Pancreas (tissue), 10 donors: ENCODE results near the gene MSI2. TPM values are rescaled to one million over a fixed set of nuclear protein-coding genes. Genes with fewer than 3 reads are reported as not detected.

Source experiments
- ATAC-seq, 4 donors: fragments of 200-7000 bp; cut with Tn5 transposase; one replicate each; pipeline versions ENCODE4 v1.8.0 to v1.9.1; 2020; ENCODE audit warnings: mild to moderate bottlenecking in 4 of 4, moderate library complexity in 4 of 4
- DNase-seq, 6 donors: peaks; one replicate each; pipeline ENCODE4 v3.0.0-alpha.2; 2020
- FAIRE-seq: peaks from 2 replicates; lab custom pipeline; 2012; peaks lifted over from hg19 to GRCh38; lab: Jason Lieb, UNC
- H3K27ac ChIP-seq, 4 donors: fragments of 200-600 bp; sonication (generic); 1 replicate in 3 of 4; 2 replicates in 1 of 4; pipeline versions ENCODE4 v1.5.0 to v1.8.0; 2020
- H3K27me3 ChIP-seq, 4 donors: fragments of 200-600 bp; one replicate each; pipeline ENCODE4 v1.8.0; 2021
- H3K36me3 ChIP-seq, 3 donors: fragments of 200-600 bp; sonication (generic) in 1 of 3; one replicate each; pipeline versions ENCODE4 v1.5.0 to v1.8.0; 2020 to 2021
- H3K4me1 ChIP-seq, 3 donors: fragments of 200-600 bp; one replicate each; pipeline ENCODE4 v1.8.0; 2021
- H3K4me3 ChIP-seq, 4 donors: fragments of 200-600 bp; sonication (generic) in 2 of 4; one replicate each; pipeline versions ENCODE4 v1.5.0 to v1.8.0; 2020 to 2021
- H3K9me3 ChIP-seq, 4 donors: fragments of 200-600 bp; one replicate each; pipeline ENCODE4 v1.8.0; 2021
- CTCF ChIP-seq, 4 donors: fragments of 200-600 bp; sonication (generic) in 3 of 4; IDR thresholded peaks; one replicate each; pipeline versions ENCODE4 v1.5.0 to v1.8.0; 2021; ENCODE audit warnings: antibody characterized with exemption in 4 of 4
- WGBS, 2 donors: extraction: QIAGEN DNeasy Blood & Tissue Kit; methylation state at CpG; one replicate each; pipeline ENCODE4 v1.1.7; 2013; 5-methylcytosine and 5-hydroxymethylcytosine counted together
- intact Hi-C, 3 donors: fragments of 100-400 bp; cut with DNase I; formaldehyde crosslinking; loops; one replicate each; pipeline versions ENCODE4 v1.11.1 to v1.14.2; 2022
- polyA plus RNA-seq, 2 donors: library from polyadenylated mRNA; stranded (reverse); fragments of 200-250 nt; gene quantifications; one replicate each; pipeline ENCODE4 v1.2.3, GENCODE V29; 2013
- total RNA-seq, 6 donors: library from RNA; stranded (reverse); fragmentation: NEBNext Ultra II Directional in 4 of 6; extraction: Animal tissue kit (Norgen Biotek cat#: 25700) in 4 of 6; gene quantifications; one replicate each; pipeline versions ENCODE4 v1.2.1 to v1.2.4, GENCODE V29; 2021 to 2023
- donor health status: healthy with polysubstance abuse.
- donor health status: DM: no; HTN: no; CAD: no; lungs with moderate emphysema.
- donor health status: DM: no; HTN: no; CAD: no.
- donor health status: control.
- donor health status: control.
- donor health status: Bipolar disorder and iron deficiency.
- donor health status: DM: yes; HTN: yes; CAD: no.
- donor health status: DM: no; HTN: no; CAD: no.
- donor health status: DM: no; HTN: no; CAD: no.
- donor health status: DM: yes; HTN: yes; CAD: no.

The MSI2 gene
- total and polyA plus RNA-seq, 8 donors: 10.4 to 48.9 (median 30.1) TPM

DNA sequence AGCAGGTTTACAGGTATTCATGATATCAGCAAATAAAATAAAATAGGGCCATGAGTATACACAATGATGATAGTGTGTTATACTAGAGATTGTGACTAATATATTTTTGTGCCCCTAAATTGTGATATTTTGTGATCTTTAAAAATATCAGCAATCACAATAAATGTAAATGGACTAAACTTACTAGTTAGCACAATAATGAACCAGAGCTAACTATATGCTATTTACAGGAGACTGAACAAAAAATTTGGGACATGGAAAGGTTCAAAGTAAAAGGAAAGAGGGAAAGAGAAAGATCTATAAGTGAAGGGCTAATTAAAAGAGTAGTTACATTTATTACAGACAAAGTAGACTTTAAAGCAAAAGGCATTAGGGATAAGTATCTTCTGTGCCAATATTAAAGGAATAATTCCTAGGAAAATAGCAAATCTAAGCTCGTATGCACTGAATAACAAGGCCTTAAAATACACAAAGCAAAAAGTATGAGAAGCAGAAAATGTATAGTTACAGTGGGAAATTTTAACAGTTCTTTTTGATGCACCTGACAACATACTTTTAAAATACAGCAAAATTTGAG is 5.0 kb upstream of the MSI2 start:
- Histone ChIP-seq H3K27me3 (no peaks in the 10 kb centered on the region), H3K4me1 (no peaks in the 10 kb centered on the region), H3K36me3 (no peaks in the 10 kb centered on the region), H3K9me3 (no peaks in the 10 kb centered on the region), H3K27ac (no peak overlapping the region), H3K4me3 (no peak overlapping the region)
- intact Hi-C loops: no loop called here
- 90 to 94% methylated on average over 1 of the region's 1 CpG for WGBS, 2 donors
- TF ChIP-seq CTCF (IDR thresholded peaks at IDR 0.05): no peak
- no peak for DNase-seq
- FAIRE-seq: no peak
- ATAC-seq: no peak

- no peak for FAIRE-seq
- 61 to 62% methylated on average over 6 of the region's 6 CpGs for WGBS, 2 donors
- no peaks in the 10 kb centered on the region for H3K9me3 ChIP-seq
- no peak for DNase-seq
- TF ChIP-seq CTCF (IDR thresholded peaks at IDR 0.05): no peak
- H3K4me1 ChIP-seq: no peaks in the 10 kb centered on the region
- H3K36me3 ChIP-seq: no peaks in the 10 kb centered on the region
- no peak overlapping the region for H3K27ac ChIP-seq
- H3K4me3 ChIP-seq: no peak overlapping the region
- no peak for ATAC-seq
- no peaks in the 10 kb centered on the region for H3K27me3 ChIP-seq
- intact Hi-C loops: no loop called here
Observed at GRCh38 chr17:57253362-57254065, 2.8 kb upstream of the MSI2 start.

DNA sequence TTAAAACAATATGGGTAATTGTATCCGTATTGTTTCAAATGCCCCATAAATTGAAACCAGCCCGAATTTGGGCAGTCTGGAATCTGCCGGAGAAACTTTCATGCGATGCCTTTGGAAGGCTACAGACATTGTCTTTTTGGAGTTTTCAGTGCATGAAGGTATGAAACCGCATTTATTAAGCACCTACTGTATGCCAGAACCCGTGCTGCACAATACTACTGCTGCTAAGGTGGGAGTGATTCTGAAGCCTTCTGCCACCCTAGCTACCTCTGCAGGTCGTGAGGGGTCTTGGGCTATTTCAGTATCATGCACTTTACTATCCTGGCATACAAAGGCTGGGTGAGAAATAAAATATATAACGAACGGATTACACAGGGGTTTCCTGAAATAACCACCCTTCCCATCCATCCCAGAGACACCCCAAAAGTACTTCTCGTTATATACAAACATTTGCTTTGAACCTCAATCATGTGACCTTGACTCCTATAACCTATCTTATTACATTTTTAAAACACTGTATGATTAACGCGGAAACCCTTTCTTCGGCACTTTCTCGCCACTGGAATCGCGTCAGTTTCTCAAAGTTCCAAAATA is 1.0 kb upstream of the MSI2 start:
- H3K36me3 ChIP-seq: no peaks in the 10 kb centered on the region
- H3K4me1 ChIP-seq: no peaks in the 10 kb centered on the region
- H3K27ac ChIP-seq: peak overlapping the region; percentile 85 to 90 (median 88)
- 28 to 29% methylated on average over 16 of the region's 16 CpGs for WGBS, 2 donors
- ATAC-seq: no peak
- DNase-seq: no peak
- intact Hi-C loops: no loop called here
- TF ChIP-seq CTCF (IDR thresholded peaks at IDR 0.05): no peak
- FAIRE-seq: no peak
- no peaks in the 10 kb centered on the region for H3K27me3 ChIP-seq
- no peaks in the 10 kb centered on the region for H3K9me3 ChIP-seq
- peak overlapping the region in 3 of 4 donors; percentile 68 to 79 (median 74) for H3K4me3 ChIP-seq

DNA sequence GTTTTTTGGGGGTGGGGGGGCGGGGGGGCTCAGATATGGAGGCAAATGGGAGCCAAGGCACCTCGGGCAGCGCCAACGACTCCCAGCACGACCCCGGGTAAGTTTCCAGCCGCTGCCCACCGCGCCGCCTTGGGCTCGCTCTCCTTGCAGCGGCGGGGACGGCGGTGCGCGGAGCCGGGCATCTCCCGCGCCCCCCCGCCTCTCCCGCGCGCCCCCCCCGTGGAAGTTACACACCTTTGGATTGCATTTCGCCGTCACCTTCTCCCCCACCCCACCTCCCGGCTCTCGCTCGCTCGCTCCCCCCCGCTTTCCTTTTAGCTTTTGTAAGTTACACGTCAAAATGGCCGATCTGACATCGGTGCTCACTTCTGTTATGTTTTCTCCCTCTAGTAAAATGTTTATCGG is 387 bp downstream of the MSI2 start:
- Histone ChIP-seq H3K27ac (peak overlapping the region; percentile 65 to 90 (median 81)), H3K4me1 (no peaks in the 10 kb centered on the region), H3K4me3 (peak overlapping the region; percentile 68 to 82 (median 76)), H3K36me3 (no peaks in the 10 kb centered on the region), H3K27me3 (no peaks in the 10 kb centered on the region), H3K9me3 (no peaks in the 10 kb centered on the region)
- no peak for TF ChIP-seq CTCF (IDR thresholded peaks at IDR 0.05)
- DNase-seq (peak in 4 of 6 donors; percentile 32 to 44 (median 38)), ATAC-seq (peak; percentile 23 to 41 (median 38)), FAIRE-seq (no peak)
- 1 to 2% methylated on average over 32 to 36 of the region's 36 CpGs for WGBS, 2 donors
- intact Hi-C loops: no loop called here
